Amygdala (tissue), 56 donors: ENCODE data around the gene PDGFRB.
A peak's percentile ranks its signal among the peaks of the same experiment; 100 is the strongest.
"Not testable (repeated sequence)": the region's sequence is repeated elsewhere in the genome, so short reads cannot be mapped to it uniquely, and the experiment has no call there.

Experiments used
- DNase-seq, 56 donors: peaks; one replicate each; lab custom pipeline; 2025; lab: John Stamatoyannopoulos, UW

Gene PDGFRB

GRCh38 chr5:150104550-150104870 is 51.1 kb downstream of the PDGFRB start:
- DNase-seq, result no peak

- no peak for DNase-seq
These were observed 51.7 kb downstream of the PDGFRB start for GRCh38 chr5:150103678-150104549.

GRCh38 chr5:150101023-150101422 is 54.6 kb downstream of the PDGFRB start:
- no peak for DNase-seq

- DNase-seq, result no peak
These were observed 58.5 kb downstream of the PDGFRB start for GRCh38 chr5:150097152-150097551.

- DNase-seq, result no peak
These were observed 63.4 kb downstream of the PDGFRB start for GRCh38 chr5:150092159-150092787.

GRCh38 chr5:150085950-150086715 is 69.5 kb downstream of the PDGFRB start, which contains the start of gene CSF1R:
Gene CSF1R (minus strand): TSS chr5:150086554. CDS start chr5:150086427, 127 bp downstream.
- no peak for DNase-seq

- no peak for DNase-seq
These were observed 70.3 kb downstream of the PDGFRB start for GRCh38 chr5:150085191-150085912.

- DNase-seq, result not testable (repeated sequence)
These were observed 70.9 kb downstream of the PDGFRB start for GRCh38 chr5:150084754-150085153.

- DNase-seq, result peak in 2 of 56 donors; percentile 22 to 37
These were observed 72.8 kb downstream of the PDGFRB start for GRCh38 chr5:150082889-150083288.

GRCh38 chr5:150082374-150082773 is 73.3 kb downstream of the PDGFRB start:
- DNase-seq, result no peak

- DNase-seq, result peak in 25 of 56 donors; percentile 20 to 69 (median 40)
These were observed 73.9 kb downstream of the PDGFRB start for GRCh38 chr5:150081541-150082283.

GRCh38 chr5:150080696-150081435 is 74.8 kb downstream of the PDGFRB start:
- no peak for DNase-seq

GRCh38 chr5:150079909-150080461 is 75.7 kb downstream of the PDGFRB start:
- DNase-seq, result no peak

- no peak for DNase-seq
These were observed 76.6 kb downstream of the PDGFRB start for GRCh38 chr5:150078802-150079689.

- no peak for DNase-seq
These were observed 77.4 kb downstream of the PDGFRB start for GRCh38 chr5:150077996-150078801.

- no peak for DNase-seq
These were observed 78.6 kb downstream of the PDGFRB start for GRCh38 chr5:150077060-150077459.

GRCh38 chr5:150075806-150076205 is 79.8 kb downstream of the PDGFRB start:
- no peak for DNase-seq
